HG02852 (cell line): ENCODE measurements around the gene KLK10.

Experiments
- ATAC-seq: cut with Tn5 transposase; IDR thresholded peaks from one replicate; pipeline ENCODE4 v1.9.1; 2021; ENCODE audit warnings: mild to moderate bottlenecking, moderate library complexity; ENCODE audit not compliant: unreplicated experiment

KLK10 gene

GRCh38 chr19:51026554-51026831 is 7.0 kb upstream of the KLK10 start, which contains the start of gene KLK11:
TSS of gene KLK11 (minus strand) at chr19:51026616. CDS start at chr19:51025631, 985 bp downstream.
- ATAC-seq: no peak

- ATAC-seq: no peak
These were observed 6.5 kb upstream of the KLK10 start for GRCh38 chr19:51025809-51026553.

- ATAC-seq: no peak
These were observed 5.9 kb upstream of the KLK10 start for GRCh38 chr19:51025401-51025800.

GRCh38 chr19:51024924-51025323 is 5.4 kb upstream of the KLK10 start:
- no peak for ATAC-seq

- no peak for ATAC-seq
These were observed 4.4 kb upstream of the KLK10 start for GRCh38 chr19:51023946-51024345.

GRCh38 chr19:51022526-51022925 is 3.0 kb upstream of the KLK10 start:
- ATAC-seq: no peak

- ATAC-seq: no peak
These were observed 1.6 kb upstream of the KLK10 start for GRCh38 chr19:51020988-51021651.

GRCh38 chr19:51018745-51019543 is 565 bp downstream of the KLK10 start:
- no peak for ATAC-seq

- no peak for ATAC-seq
These were observed 2.5 kb downstream of the KLK10 start for GRCh38 chr19:51016798-51017683.

- no peak for ATAC-seq
These were observed 3.7 kb downstream of the KLK10 start for GRCh38 chr19:51015691-51016267.

- ATAC-seq: no peak
These were observed 5.3 kb downstream of the KLK10 start for GRCh38 chr19:51014242-51014641.

- ATAC-seq: no peak
These were observed 6.8 kb downstream of the KLK10 start for GRCh38 chr19:51012661-51013190.

GRCh38 chr19:51010066-51010795 is 9.3 kb downstream of the KLK10 start:
- no peak for ATAC-seq

GRCh38 chr19:51009061-51009891 is 10.2 kb downstream of the KLK10 start:
- ATAC-seq: no peak

GRCh38 chr19:51007488-51007887 is 12.0 kb downstream of the KLK10 start:
- ATAC-seq: no peak

- no peak for ATAC-seq
These were observed 13.1 kb downstream of the KLK10 start for GRCh38 chr19:51006406-51006805.

- ATAC-seq: no peak
These were observed 14.3 kb downstream of the KLK10 start for GRCh38 chr19:51005248-51005647.

- ATAC-seq: no peak
These were observed 16.2 kb downstream of the KLK10 start for GRCh38 chr19:51003316-51003715.
